SU-DHL-6 (cell line): ENCODE results near the gene SCYL1.

Experiments
- EZH2phosphoT487 ChIP-seq: fragments of 200-600 bp; sonication (generic), shearing (Covaris generic); conservative IDR thresholded peaks from 2 replicates; pipeline ENCODE4 v1.6.1; 2018; ENCODE audit warnings: mild to moderate bottlenecking, antibody characterized with exemption, low read length, moderate library complexity, mixed read lengths
- TF ChIP-seq, protein P1 (sequence below): fragments of 200-600 bp; sonication (generic); IDR thresholded peaks from one replicate; pipeline ENCODE4 v1.5.1; 2017; ENCODE audit warnings: antibody characterized with exemption, mild to moderate bottlenecking, low read length, moderate library complexity; ENCODE audit not compliant: insufficient read depth, poor library complexity, severe bottlenecking

GRCh38 chr11:65505466-65506289 lies 19.2 kb upstream of the SCYL1 start:
- TF ChIP-seq, protein P1, sequence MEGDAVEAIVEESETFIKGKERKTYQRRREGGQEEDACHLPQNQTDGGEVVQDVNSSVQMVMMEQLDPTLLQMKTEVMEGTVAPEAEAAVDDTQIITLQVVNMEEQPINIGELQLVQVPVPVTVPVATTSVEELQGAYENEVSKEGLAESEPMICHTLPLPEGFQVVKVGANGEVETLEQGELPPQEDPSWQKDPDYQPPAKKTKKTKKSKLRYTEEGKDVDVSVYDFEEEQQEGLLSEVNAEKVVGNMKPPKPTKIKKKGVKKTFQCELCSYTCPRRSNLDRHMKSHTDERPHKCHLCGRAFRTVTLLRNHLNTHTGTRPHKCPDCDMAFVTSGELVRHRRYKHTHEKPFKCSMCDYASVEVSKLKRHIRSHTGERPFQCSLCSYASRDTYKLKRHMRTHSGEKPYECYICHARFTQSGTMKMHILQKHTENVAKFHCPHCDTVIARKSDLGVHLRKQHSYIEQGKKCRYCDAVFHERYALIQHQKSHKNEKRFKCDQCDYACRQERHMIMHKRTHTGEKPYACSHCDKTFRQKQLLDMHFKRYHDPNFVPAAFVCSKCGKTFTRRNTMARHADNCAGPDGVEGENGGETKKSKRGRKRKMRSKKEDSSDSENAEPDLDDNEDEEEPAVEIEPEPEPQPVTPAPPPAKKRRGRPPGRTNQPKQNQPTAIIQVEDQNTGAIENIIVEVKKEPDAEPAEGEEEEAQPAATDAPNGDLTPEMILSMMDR, result no peak
- TF ChIP-seq EZH2phosphoT487, result no peak
